Karpas-422 (cell line): ENCODE results near the gene PHGDH. TPM values are rescaled to one million over a fixed set of nuclear protein-coding genes. Genes with fewer than 3 reads are reported as not detected.

Experiments
- DNase-seq: peaks from one replicate; pipeline ENCODE4 v3.0.0-alpha.2; 2015
- H2AFZ ChIP-seq: fragments of 200-600 bp; sonication (generic); 2 replicates; pipeline ENCODE4 v1.6.1; 2014; ENCODE audit warnings: antibody characterized with exemption, low read length, mixed read lengths
- H3K27ac ChIP-seq: fragments of 200-600 bp; sonication (generic); 2 replicates; pipeline ENCODE4 v1.5.1; 2014; ENCODE audit warnings: mild to moderate bottlenecking, low read length, moderate library complexity
- H3K27me3 ChIP-seq: fragments of 200-600 bp; sonication (generic); 2 replicates; pipeline ENCODE4 v1.6.1; 2014; ENCODE audit warnings: low read length, mixed read lengths
- H3K36me3 ChIP-seq: fragments of 200-600 bp; sonication (generic); 2 replicates; pipeline ENCODE4 v1.6.1; 2014; ENCODE audit warnings: low read length, mixed read lengths; ENCODE audit not compliant: insufficient read depth
- H3K4me1 ChIP-seq: fragments of 200-600 bp; sonication (generic); 2 replicates; pipeline ENCODE4 v1.6.1; 2014; ENCODE audit warnings: mild to moderate bottlenecking, low read length, mixed read lengths
- H3K4me2 ChIP-seq: fragments of 200-600 bp; sonication (generic); 2 replicates; pipeline ENCODE4 v1.6.1; 2014; ENCODE audit warnings: low read length, low read depth, mild to moderate bottlenecking; ENCODE audit not compliant: poor library complexity, severe bottlenecking
- H3K4me3 ChIP-seq: fragments of 200-600 bp; sonication (generic); 2 replicates; pipeline ENCODE4 v1.5.1; 2014; ENCODE audit warnings: mild to moderate bottlenecking, antibody characterized with exemption, low read length, mixed read lengths
- H3K79me2 ChIP-seq: fragments of 200-600 bp; sonication (generic); 2 replicates; pipeline ENCODE4 v1.6.1; 2014; ENCODE audit warnings: mild to moderate bottlenecking, low read length, mixed read lengths
- H3K9ac ChIP-seq: fragments of 200-600 bp; sonication (generic); 2 replicates; pipeline ENCODE4 v1.6.0; 2014; ENCODE audit warnings: low read length
- H3K9me2 ChIP-seq: fragments of 200-600 bp; sonication (generic), shearing (Covaris generic); replicated peaks from 2 replicates; pipeline ENCODE4 v1.6.0; 2014; ENCODE audit warnings: mild to moderate bottlenecking, low read length, moderate library complexity; ENCODE audit not compliant: insufficient read depth
- H3K9me3 ChIP-seq: fragments of 300-700, 200-600 bp; sonication (generic); 2 replicates; pipeline ENCODE4 v1.6.1; 2014; ENCODE audit warnings: low read length, mixed read lengths
- H4K20me1 ChIP-seq: fragments of 200-600 bp; sonication (generic); 2 replicates; pipeline ENCODE4 v1.6.1; 2014; ENCODE audit warnings: mild to moderate bottlenecking, antibody characterized with exemption, low read length, low read depth; ENCODE audit not compliant: insufficient read depth
- total RNA-seq: library from RNA; depleted of rRNA; stranded (reverse); fragments of >200 nt; shearing (Covaris generic); gene quantifications from 2 replicates; pipeline ENCODE4 v1.2.3, GENCODE V29; 2014; ENCODE audit warnings: low replicate concordance

The PHGDH gene
- total RNA-seq, 1 experiment from 2014 or later: 16.3 TPM

DNA sequence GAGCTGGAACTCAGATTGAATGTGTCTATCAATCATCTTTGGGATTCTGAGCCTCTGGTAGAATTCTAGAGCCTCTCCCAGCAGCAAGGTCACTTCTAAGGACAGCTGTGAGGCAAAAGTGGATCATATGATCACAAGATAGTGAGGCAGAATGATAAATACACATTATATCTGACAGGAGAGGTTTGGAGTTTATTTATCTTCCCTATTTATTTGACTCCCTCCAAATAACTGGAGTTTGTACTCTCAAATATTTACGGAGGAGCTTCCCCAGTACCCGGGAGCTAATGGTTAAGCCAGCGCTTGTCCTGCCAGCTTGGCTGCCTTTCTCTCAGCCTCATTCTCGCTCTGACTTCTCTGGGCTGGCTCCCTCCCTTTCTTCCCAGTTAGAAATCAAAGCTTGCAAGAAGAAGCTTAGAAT is 54.6 kb downstream of the PHGDH start:
- H3K79me2 ChIP-seq: no peaks in the 10 kb centered on the region
- no peak overlapping the region for H3K9ac ChIP-seq
- no peak overlapping the region for H2AFZ ChIP-seq
- no peak overlapping the region for H3K27ac ChIP-seq
- no peak overlapping the region for H3K4me3 ChIP-seq
- H3K36me3 ChIP-seq: no peaks in the 10 kb centered on the region
- no peak overlapping the region for H3K4me2 ChIP-seq
- no peak for DNase-seq
- no peaks in the 10 kb centered on the region for H4K20me1 ChIP-seq
- no peaks in the 10 kb centered on the region for H3K27me3 ChIP-seq
- H3K9me3 ChIP-seq: no peaks in the 10 kb centered on the region
- no peaks in the 10 kb centered on the region for H3K4me1 ChIP-seq
- no peaks in the 10 kb centered on the region for H3K9me2 ChIP-seq

DNA sequence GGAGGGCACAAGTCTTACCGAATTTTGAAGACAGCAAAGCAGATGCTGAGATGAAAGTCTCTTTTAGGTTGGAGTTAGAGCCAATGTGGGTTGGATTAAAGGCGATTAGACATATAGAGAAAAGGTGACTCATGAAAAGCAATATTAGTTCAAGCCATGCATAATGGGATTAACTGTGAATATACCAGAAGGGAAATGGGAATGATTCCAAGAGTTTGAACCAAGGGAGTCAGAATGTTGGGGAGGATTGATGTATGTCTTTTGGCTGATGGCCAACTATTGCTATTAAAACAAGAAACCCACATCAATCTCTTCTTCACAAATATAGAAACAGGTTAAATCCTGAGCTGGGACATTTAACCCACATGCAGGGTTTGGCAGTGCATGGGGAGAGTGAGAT is 55.8 kb downstream of the PHGDH start:
- Histone ChIP-seq H3K36me3 (no peaks in the 10 kb centered on the region), H3K4me2 (no peak overlapping the region), H4K20me1 (no peaks in the 10 kb centered on the region), H3K27me3 (no peaks in the 10 kb centered on the region), H3K9ac (no peak overlapping the region), H3K9me2 (no peaks in the 10 kb centered on the region), H3K27ac (no peak overlapping the region), H3K4me1 (no peaks in the 10 kb centered on the region), H3K79me2 (no peaks in the 10 kb centered on the region), H3K4me3 (no peak overlapping the region), H3K9me3 (no peaks in the 10 kb centered on the region), H2AFZ (no peak overlapping the region)
- no peak for DNase-seq

DNA sequence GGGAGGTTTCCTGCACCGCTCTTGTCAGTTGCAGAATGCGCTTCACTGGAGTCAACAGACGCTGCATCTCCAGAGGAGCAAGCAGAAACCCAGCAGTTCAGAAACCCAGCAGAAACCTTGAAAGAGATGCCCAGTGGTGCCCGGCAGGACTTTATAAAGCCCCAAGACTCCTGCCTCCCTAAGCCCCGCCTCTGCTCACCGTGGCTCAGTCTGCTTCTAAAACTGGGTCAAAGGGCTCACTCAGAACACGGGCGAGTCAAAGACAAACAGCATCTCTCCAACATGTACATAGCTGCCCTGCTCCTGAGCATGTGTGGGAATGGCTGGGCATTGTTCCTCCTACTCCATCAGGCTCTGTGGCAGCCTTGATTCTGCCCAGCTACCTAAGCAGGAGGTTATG is 57.0 kb downstream of the PHGDH start, which contains the start of gene HMGCS2:
Gene HMGCS2, minus strand, starts transcription at position 128 of the 400 bp plus-strand sequence. Its CDS starts 61 bp downstream, at position 67.
- H3K9me2 ChIP-seq: no peaks in the 10 kb centered on the region
- no peak within 1 kb of the TSS for H3K4me3 ChIP-seq
- H3K79me2 ChIP-seq: no peaks in the 10 kb centered on the region
- no peak within 1 kb of the TSS for H3K9ac ChIP-seq
- no peaks in the 10 kb centered on the region for H4K20me1 ChIP-seq
- H3K4me2 ChIP-seq: no peak within 1 kb of the TSS
- H3K9me3 ChIP-seq: no peaks in the 10 kb centered on the region
- H2AFZ ChIP-seq: no peak within 1 kb of the TSS
- H3K27me3 ChIP-seq: no peaks in the 10 kb centered on the region
- no peaks in the 10 kb centered on the region for H3K4me1 ChIP-seq
- no peak for DNase-seq
- no peak within 1 kb of the TSS for H3K27ac ChIP-seq
- no peaks in the 10 kb centered on the region for H3K36me3 ChIP-seq

DNA sequence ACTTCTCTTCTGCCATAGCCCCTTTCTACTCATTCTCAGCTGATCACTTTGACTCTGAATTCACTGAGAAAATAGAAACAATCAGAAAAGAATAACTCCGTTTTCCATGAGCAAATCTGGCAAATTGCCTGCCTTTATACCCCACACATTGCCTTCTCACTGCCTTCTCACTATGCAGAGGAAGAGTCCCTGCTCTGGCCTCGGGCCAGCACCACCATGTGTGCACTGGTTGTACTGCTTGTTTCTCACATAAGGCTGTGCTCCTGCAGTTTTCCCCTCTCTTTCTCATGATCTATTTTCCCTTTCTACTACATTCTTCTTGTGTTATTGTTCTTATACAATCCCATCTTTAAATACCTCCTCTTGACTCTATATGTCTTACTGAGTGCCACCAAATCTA is 59.3 kb downstream of the PHGDH start:
- no peak overlapping the region for H3K27ac ChIP-seq
- H3K4me1 ChIP-seq: no peaks in the 10 kb centered on the region
- no peak overlapping the region for H3K9ac ChIP-seq
- no peak for DNase-seq
- no peak overlapping the region for H3K4me2 ChIP-seq
- H3K79me2 ChIP-seq: no peaks in the 10 kb centered on the region
- H3K36me3 ChIP-seq: no peaks in the 10 kb centered on the region
- H3K27me3 ChIP-seq: no peaks in the 10 kb centered on the region
- no peaks in the 10 kb centered on the region for H3K9me3 ChIP-seq
- H3K4me3 ChIP-seq: no peak overlapping the region
- H4K20me1 ChIP-seq: no peaks in the 10 kb centered on the region
- no peak overlapping the region for H2AFZ ChIP-seq
- H3K9me2 ChIP-seq: no peaks in the 10 kb centered on the region

- no peaks in the 10 kb centered on the region for H3K79me2 ChIP-seq
- no peak overlapping the region for H2AFZ ChIP-seq
- H3K9me2 ChIP-seq: no peaks in the 10 kb centered on the region
- H3K27ac ChIP-seq: no peak overlapping the region
- no peak overlapping the region for H3K4me3 ChIP-seq
- H3K4me2 ChIP-seq: no peak overlapping the region
- no peak for DNase-seq
- no peak overlapping the region for H3K9ac ChIP-seq
- H3K9me3 ChIP-seq: no peaks in the 10 kb centered on the region
- no peaks in the 10 kb centered on the region for H3K27me3 ChIP-seq
- no peaks in the 10 kb centered on the region for H3K36me3 ChIP-seq
- no peaks in the 10 kb centered on the region for H4K20me1 ChIP-seq
- no peaks in the 10 kb centered on the region for H3K4me1 ChIP-seq
Measured at GRCh38 chr1:119771770-119772169, 60.0 kb downstream of the PHGDH start.

DNA sequence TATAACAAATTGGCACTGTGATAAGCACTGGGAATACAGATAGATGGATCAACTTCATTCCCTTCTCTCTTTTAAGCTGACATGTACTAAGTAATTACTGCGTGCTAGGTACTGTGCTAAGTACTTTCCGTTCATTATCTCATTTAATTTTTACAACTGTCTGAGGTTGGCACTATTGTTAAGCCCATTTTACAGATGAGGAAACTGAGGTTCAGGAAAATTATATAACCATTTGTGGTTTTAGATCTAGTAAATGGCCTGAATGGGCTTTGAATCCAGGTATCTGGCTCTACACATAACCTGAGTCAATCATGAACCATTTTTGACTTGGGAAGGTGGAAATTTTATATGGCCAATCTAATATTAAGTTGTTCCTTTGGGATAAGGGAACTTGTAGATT is 60.6 kb downstream of the PHGDH start:
- Histone ChIP-seq H3K36me3 (no peaks in the 10 kb centered on the region), H3K4me3 (no peak overlapping the region), H3K4me2 (no peak overlapping the region), H3K9ac (no peak overlapping the region), H3K9me2 (no peaks in the 10 kb centered on the region), H3K4me1 (no peaks in the 10 kb centered on the region), H3K27ac (no peak overlapping the region), H3K27me3 (no peaks in the 10 kb centered on the region), H3K79me2 (no peaks in the 10 kb centered on the region), H3K9me3 (no peaks in the 10 kb centered on the region), H2AFZ (no peak overlapping the region), H4K20me1 (no peaks in the 10 kb centered on the region)
- DNase-seq: no peak

DNA sequence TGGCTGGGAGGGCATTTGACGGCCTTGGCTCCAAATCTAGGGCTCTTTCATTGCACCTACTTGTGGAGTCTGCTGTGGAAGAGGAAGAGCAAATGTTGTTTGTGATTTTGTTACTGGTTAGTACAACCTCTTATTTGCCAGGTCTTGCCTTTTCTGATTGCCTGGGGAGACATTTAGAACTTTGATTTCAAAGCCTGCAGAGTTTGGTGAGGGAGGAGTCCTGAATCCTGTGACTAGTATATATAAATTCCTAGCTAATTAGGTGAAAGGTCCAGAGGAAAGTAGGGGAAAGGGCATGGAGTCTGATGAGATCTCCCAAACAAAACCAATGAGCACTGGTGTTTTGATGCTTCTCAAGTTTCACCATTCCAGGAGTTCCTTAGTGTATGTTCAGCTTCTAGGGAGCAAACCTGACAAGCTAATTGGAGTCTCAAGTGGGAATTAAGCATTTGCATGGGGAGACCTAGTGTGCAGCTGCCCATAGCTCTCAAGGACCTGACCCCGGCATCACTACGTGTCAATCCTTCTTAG is 62.0 kb downstream of the PHGDH start:
- Histone ChIP-seq H3K9ac (no peak overlapping the region), H2AFZ (no peak overlapping the region), H3K36me3 (no peaks in the 10 kb centered on the region), H3K79me2 (no peaks in the 10 kb centered on the region), H3K27ac (no peak overlapping the region), H3K4me2 (no peak overlapping the region), H3K9me3 (no peaks in the 10 kb centered on the region), H3K9me2 (no peaks in the 10 kb centered on the region), H3K4me3 (no peak overlapping the region), H4K20me1 (no peaks in the 10 kb centered on the region), H3K27me3 (no peaks in the 10 kb centered on the region), H3K4me1 (no peaks in the 10 kb centered on the region)
- DNase-seq: no peak

GRCh38 chr1:119774746-119775490 is 63.2 kb downstream of the PHGDH start:
- Histone ChIP-seq H3K27me3 (no peaks in the 10 kb centered on the region), H3K27ac (no peak overlapping the region), H3K4me2 (no peak overlapping the region), H2AFZ (no peak overlapping the region), H3K9ac (no peak overlapping the region), H3K9me3 (no peaks in the 10 kb centered on the region), H4K20me1 (no peaks in the 10 kb centered on the region), H3K79me2 (no peaks in the 10 kb centered on the region), H3K4me3 (no peak overlapping the region), H3K4me1 (no peaks in the 10 kb centered on the region), H3K9me2 (no peaks in the 10 kb centered on the region), H3K36me3 (no peaks in the 10 kb centered on the region)
- DNase-seq: no peak
